ENCODE results near the gene TEX101. TPM values are rescaled to one million over a fixed set of nuclear protein-coding genes. Genes with fewer than 3 reads are reported as not detected.
"Not testable (repeated sequence)": the region's sequence is repeated elsewhere in the genome, so short reads cannot be mapped to it uniquely, and the experiment has no call there.

Gene TEX101
- total RNA-seq, 1 experiment from 2014 or later, result not detected

GRCh38 chr19:43416951-43417623 lies 2.4 kb downstream of the TEX101 start:
- peak; percentile 8 for DNase-seq (ENCODE audit: low read depth)

- no peak for DNase-seq (ENCODE audit: low read depth)
Observed at GRCh38 chr19:43420954-43421353, 6.3 kb downstream of the TEX101 start.

GRCh38 chr19:43422000-43422688 lies 7.5 kb downstream of the TEX101 start:
- DNase-seq (ENCODE audit: low read depth), result no peak

GRCh38 chr19:43422689-43423066 lies 8.0 kb downstream of the TEX101 start:
- no peak for DNase-seq (ENCODE audit: low read depth)

GRCh38 chr19:43423779-43424178 lies 9.1 kb downstream of the TEX101 start:
- no peak for DNase-seq (ENCODE audit: low read depth)

GRCh38 chr19:43425567-43426392 lies 11.1 kb downstream of the TEX101 start:
- DNase-seq (ENCODE audit: low read depth), result peak; percentile 20

GRCh38 chr19:43429395-43429794 lies 14.7 kb downstream of the TEX101 start:
- DNase-seq (ENCODE audit: low read depth), result no peak

GRCh38 chr19:43430142-43430710 lies 15.5 kb downstream of the TEX101 start:
- DNase-seq (ENCODE audit: low read depth), result no peak

GRCh38 chr19:43430976-43431375 lies 16.3 kb downstream of the TEX101 start:
- DNase-seq (ENCODE audit: low read depth), result no peak

GRCh38 chr19:43433358-43433673 lies 18.6 kb downstream of the TEX101 start:
- DNase-seq (ENCODE audit: low read depth), result no peak

- no peak for DNase-seq (ENCODE audit: low read depth)
Observed at GRCh38 chr19:43433689-43434088, 19.0 kb downstream of the TEX101 start.

- DNase-seq (ENCODE audit: low read depth), result no peak
Observed at GRCh38 chr19:43435775-43436174, 21.1 kb downstream of the TEX101 start.

GRCh38 chr19:43437284-43437683 lies 22.6 kb downstream of the TEX101 start:
- not testable (repeated sequence) for DNase-seq (ENCODE audit: low read depth)

GRCh38 chr19:43437712-43438111 lies 23.0 kb downstream of the TEX101 start:
- DNase-seq (ENCODE audit: low read depth), result no peak

GRCh38 chr19:43438291-43439031 lies 23.8 kb downstream of the TEX101 start:
- DNase-seq (ENCODE audit: low read depth), result peak; percentile 82

- DNase-seq (ENCODE audit: low read depth), result peak; percentile 48
Observed at GRCh38 chr19:43439032-43439708, 24.5 kb downstream of the TEX101 start.

- no peak for DNase-seq (ENCODE audit: low read depth)
Observed at GRCh38 chr19:43439709-43440063, 25.0 kb downstream of the TEX101 start.

- no peak for DNase-seq (ENCODE audit: low read depth)
Observed at GRCh38 chr19:43441716-43442115, 27.0 kb downstream of the TEX101 start.

GRCh38 chr19:43444091-43444490 lies 29.4 kb downstream of the TEX101 start:
- DNase-seq (ENCODE audit: low read depth), result not testable (repeated sequence)

GRCh38 chr19:43444531-43445287 lies 30.0 kb downstream of the TEX101 start:
- no peak for DNase-seq (ENCODE audit: low read depth)
